ELF-1 (cell line): ENCODE results near the gene TIMM13.
"Not testable (repeated sequence)": the region's sequence is repeated elsewhere in the genome, so short reads cannot be mapped to it uniquely, and the experiment has no call there.

Source experiments
- DNase-seq: peaks from one replicate; pipeline ENCODE4 v3.0.0-alpha.2; 2016; ENCODE audit warnings: low read depth, low spot score

Gene TIMM13

DNA sequence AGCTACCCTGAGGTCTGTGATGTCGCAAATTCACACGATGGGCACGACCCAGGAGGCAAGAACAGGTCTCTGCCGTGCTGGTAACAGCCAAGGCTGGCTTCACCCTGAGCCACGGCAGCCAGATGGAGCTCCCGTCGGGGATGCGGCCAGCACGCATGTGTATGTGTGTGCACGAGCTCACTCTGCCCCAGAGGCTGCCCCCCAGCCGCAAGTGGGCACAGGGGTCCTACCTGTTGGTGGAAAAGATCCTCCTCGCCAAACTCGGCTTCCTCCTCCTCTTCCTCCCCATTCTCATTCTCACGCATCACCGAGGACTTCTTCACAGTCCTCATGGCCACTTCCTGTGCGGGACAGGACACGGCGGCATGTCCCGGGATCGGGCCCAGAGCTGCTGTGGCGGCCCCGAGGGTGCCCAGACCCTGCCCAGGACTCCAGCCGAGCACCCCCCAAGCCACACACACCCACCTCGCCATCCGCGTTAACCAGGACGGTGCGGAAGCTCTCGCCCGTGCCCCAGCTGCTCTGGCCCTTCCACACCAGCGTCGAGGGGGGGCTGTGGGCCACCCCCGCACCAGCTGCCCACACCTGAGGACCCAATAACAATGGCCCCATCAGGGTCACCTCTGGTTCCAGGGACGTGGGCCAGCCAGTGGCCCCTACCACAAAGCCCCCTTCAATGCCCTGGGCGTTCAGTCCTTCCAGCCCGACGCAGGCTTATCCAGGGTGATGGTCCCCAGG, 4.1 kb upstream of the TIMM13 start:
- DNase-seq, result no peak

- peak; percentile 56 for DNase-seq
Measured at GRCh38 chr19:2429917-2430535, 2.6 kb upstream of the TIMM13 start.

- DNase-seq, result peak; percentile 44
Measured at GRCh38 chr19:2428756-2429711, 1.6 kb upstream of the TIMM13 start.

DNA sequence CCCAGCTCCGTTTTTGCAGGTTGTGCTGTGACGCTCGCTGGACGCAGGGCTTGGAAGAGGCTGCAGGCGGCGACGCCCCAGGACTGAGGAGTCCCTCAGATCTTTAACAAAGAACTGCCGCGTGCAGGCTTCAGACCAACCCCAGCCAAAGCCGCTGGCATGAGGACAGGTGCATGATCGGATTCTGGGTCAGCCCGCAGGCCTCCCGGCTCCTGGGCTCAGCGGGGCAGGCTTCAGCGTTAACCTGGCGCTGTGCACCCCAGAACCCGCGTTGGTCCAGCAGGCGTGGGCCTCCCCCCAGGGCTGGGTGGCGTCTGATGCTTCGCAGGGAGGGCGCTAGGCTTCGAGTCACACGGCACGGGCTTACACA, 920 bp upstream of the TIMM13 start:
- DNase-seq, result peak; percentile 79

DNA sequence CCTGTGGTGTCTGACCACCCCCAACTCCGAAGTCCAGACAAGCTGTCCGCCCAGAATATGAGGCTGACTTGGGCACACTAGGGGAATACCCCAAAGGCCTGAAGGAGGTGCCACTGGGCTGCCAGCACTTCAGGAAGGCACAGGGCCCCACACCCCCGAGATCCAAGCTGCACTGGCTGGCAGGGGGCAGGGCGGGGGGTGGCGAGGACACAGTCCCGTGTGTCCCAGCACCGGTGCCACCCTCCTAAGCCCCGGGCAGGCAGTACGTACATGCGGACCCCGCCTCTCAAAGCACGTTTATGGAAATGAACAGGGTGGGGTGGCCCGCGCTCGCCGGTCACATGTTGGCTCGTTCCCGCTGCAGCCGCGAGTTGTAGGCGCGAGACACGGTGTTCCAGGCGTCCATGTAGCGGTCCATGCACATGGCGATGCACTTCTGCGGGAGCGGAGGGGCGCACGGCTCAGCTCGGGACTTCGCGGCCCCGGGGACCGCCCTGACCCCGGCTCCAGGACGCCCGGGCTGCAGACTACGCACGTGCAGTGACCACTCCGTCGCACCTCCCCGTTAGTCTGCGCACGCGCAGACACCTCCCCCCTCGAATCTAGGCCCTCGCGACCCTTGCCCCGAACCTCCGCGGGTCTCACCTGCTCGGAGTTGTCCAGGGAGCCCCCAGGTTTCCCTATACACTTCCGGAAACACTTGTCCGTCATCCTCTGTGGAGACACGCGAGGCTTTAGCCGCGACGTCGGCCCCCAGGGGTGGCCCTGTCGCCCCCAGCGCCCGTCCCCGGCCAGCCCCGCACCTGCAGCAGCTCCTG, 566 bp downstream of the TIMM13 start:
- peak; percentile 80 for DNase-seq

- DNase-seq, result peak; percentile 40
Measured at GRCh38 chr19:2425622-2426581, 1.5 kb downstream of the TIMM13 start.

- DNase-seq, result peak; percentile 81
Measured at GRCh38 chr19:2424686-2425621, 2.4 kb downstream of the TIMM13 start.

DNA sequence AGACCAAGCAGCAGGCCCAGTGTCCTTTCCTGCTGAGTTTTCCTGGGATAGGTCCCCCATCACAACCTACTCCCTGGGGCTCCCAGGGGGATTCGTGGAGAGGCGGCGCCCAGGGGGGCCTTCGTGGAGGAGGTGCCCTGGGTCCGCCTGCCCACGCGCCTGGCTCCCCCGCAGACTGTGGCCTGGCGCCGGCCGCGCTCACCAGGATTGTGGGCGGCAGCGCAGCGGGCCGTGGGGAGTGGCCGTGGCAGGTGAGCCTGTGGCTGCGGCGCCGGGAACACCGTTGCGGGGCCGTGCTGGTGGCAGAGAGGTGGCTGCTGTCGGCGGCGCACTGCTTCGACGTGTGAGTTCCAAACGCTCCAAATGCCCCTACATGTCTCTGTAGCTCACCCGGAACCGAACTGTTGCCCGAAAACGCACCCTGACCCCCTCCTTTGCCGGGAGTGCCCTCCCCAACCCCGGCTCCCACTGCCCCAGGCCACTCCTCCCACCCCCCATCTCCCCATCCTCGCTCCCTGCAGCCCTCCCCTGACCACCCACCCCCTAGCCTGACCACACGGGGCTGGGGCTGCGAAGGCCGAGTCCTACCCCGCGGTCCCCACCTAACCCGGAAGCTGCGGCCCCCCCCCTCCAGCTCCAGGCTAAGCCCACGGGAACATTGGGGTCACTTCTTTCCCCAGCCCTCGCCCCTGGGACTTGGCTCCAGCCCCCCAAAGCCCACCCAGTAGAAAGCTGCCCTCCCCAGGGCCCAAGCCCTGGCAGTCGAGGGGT, 3.3 kb downstream of the TIMM13 start:
- no peak for DNase-seq

GRCh38 chr19:2423071-2423914, 4.1 kb downstream of the TIMM13 start:
- no peak for DNase-seq

DNA sequence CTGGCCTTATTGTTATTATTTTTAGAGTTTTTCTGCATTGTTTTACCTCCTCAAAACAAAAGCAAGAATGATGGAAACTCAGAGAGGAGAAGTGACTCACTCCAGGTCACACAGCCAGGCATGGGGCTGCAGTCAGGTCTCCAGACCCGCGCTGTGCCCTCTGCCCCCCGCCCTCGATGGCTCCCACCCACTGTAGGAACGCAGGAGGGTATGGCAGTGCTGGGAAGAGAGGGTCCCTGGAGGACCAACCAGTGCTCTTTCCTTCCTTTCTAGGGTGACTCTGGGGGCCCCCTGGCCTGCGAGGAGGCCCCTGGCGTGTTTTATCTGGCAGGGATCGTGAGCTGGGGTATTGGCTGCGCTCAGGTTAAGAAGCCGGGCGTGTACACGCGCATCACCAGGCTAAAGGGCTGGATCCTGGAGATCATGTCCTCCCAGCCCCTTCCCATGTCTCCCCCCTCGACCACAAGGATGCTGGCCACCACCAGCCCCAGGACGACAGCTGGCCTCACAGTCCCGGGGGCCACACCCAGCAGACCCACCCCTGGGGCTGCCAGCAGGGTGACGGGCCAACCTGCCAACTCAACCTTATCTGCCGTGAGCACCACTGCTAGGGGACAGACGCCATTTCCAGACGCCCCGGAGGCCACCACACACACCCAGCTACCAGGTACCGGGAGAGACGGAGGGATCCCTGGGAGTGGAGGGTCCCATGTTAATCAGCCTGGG, 5.6 kb downstream of the TIMM13 start:
- DNase-seq, result no peak

DNA sequence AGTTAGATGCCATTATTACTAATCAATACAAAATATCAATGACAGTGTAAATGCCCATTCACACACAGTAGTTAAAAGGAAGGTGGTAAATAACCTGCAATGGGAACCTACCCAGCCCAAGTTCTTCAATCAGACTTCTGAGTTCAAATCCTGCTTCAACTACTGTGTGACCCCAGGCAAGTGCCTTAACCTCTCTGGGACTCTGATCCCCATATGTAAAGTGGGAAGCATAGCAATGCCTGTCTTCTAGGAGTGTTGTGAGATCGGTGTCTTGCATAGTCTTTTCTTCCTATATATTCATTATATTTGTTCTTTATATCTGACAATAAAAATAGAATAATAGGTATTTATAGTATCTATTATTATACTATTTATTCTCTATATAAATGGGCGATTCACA, 6.9 kb downstream of the TIMM13 start:
- no peak for DNase-seq

DNA sequence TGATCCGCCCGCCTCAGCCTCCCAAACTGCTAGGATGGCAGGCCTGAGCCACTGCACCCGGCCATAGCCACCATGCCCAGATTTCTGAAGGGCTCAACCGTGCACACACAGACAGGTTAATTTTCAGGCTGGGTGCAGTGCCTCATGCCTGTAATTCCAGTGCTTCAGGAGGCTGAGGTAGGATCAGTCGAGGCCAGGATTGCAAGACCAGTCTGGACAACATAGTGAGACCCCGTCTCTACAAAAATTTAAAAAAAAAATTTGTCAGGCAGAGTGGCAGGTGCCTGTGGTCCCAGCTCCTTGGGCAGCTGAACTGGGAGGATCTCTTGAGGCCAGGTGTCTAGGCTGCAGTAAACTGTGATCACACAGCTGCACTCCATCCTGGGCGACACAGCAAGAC, 7.6 kb downstream of the TIMM13 start:
- no peak for DNase-seq

- no peak for DNase-seq
Measured at GRCh38 chr19:2417881-2418406, 9.4 kb downstream of the TIMM13 start.

DNA sequence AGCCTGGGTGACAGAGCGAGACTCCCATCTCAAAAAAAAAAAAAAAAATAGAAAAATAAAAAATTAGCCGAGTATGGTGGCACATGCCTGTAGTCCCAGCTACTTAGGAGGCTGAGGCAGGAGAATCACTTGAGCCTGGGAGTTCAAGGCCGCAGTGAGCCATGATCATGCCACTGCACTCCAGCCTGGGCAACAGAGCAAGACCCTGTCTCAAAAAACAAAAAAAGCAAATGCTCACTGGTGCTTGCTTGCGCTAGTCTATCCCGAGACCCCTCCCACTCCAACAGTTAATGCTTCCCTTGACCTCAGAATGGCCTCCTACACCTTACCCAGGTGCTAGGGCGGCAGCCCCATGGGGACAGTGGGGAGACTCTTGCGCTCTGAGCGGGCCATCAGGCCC, 9.9 kb downstream of the TIMM13 start:
- DNase-seq, result not testable (repeated sequence)

GRCh38 chr19:2416321-2417097, 10.9 kb downstream of the TIMM13 start:
- DNase-seq, result no peak

DNA sequence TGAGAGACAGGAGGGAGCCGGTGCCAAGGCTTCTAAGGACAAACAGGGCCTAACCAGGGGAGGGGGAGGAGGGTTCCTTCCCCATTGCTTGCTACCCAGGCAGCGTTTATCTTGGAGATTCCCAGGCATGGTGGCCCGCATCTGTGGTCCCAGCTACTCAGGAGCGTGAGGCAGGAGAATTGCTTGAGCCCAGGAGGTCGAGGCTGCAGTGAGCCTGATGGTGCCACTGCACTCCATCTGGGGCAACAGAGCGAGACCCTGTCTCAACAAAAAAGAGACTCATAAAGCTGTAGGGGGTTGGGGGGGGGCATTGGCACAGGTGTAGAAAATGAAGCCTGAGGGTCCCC, 11.4 kb downstream of the TIMM13 start:
- DNase-seq, result no peak
